HuH-7.5 (cell line): ENCODE measurements around the gene DYNC1I1.
"Not testable (repeated sequence)": the region's sequence is repeated elsewhere in the genome, so short reads cannot be mapped to it uniquely, and the experiment has no call there.

Source experiments
- DNase-seq: peaks from one replicate; pipeline ENCODE4 v3.0.0; 2011; ENCODE audit warnings: low spot score

DYNC1I1 gene

DNA sequence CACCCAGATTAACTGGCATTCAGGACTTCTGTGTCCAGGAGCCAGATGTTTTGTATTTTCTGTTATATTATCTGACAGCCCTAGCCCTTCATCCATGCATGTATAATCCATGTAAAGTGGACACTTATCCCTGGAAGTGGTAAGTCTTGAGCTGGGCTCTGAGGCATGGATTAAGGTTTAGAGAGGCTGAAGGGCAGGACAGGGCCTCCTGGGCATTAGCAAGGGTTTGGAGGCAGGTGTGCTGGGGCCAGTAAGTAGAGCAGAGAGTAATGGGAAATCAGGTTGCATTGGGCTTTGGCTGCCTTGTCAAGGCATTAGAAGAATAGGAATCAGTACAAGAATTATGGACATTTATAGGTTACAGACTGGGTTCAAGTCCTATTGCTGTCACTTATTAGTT lies 138.0 kb downstream of the DYNC1I1 start:
- DNase-seq: no peak

- no peak for DNase-seq
Observed at GRCh38 chr7:95915731-95916130, 143.4 kb downstream of the DYNC1I1 start.

- DNase-seq: peak; percentile 23
Observed at GRCh38 chr7:95916573-95917297, 144.4 kb downstream of the DYNC1I1 start.

DNA sequence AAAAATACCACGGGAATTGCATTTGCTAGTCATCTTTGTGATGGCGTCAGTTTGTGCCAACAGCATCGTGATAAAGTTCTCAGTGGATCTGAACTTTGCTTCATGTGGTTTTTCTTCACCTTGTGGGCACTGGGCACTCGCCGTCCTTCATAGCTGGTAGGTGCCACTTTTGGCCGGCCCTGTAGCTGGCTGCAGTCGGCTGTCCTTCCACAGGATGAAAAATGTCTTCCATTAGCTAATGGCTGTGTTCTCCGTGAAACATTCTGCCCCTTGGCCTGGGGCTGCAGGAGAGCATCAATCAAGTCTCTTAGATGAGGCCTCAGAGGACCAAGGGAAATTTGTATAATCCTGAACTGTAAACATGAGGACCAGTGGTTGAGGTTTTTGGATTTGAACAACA lies 145.3 kb downstream of the DYNC1I1 start:
- DNase-seq: no peak

- no peak for DNase-seq
Observed at GRCh38 chr7:95919556-95919955, 147.2 kb downstream of the DYNC1I1 start.

- DNase-seq: no peak
Observed at GRCh38 chr7:95921543-95921942, 149.2 kb downstream of the DYNC1I1 start.

GRCh38 chr7:95922191-95922590 lies 149.8 kb downstream of the DYNC1I1 start:
- DNase-seq: no peak

DNA sequence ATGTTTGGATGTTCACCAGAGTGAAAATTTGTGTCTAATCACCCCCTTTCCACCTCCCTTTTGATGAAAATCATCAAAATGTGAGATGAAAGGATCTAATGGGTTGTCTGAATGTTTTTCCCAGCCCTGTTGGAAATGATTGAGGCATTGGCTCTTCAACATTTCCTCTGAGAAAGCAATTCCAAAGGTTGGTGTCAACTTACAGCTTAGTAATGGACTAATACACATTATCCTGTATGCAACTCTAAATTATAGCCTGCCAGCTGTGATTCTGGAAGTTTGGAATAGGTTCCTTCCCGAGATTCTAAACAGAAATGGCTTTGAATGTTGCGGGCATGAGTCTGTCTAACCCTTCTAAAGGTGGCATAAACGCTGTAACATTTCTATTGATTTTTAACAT lies 152.9 kb downstream of the DYNC1I1 start:
- no peak for DNase-seq

GRCh38 chr7:95925971-95926370 lies 153.6 kb downstream of the DYNC1I1 start:
- no peak for DNase-seq

DNA sequence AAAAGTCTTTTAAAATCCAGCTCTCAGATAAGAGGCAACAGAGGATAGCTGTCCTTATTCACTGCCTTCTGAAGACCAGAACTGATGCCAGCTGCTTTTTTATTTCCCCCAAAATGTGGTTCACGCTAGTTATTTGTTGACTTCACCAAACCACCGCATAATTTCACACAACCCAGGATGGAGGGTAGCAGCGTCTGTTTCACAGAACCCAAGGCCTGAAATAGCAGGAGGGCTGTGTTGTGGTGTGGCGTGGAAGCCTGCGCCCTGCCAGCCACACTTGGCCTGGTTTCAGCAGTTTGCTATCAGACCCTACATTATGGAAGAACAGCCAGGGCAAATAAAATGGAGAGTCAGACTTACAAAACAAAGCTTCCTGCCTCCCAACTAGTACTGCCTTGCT lies 155.4 kb downstream of the DYNC1I1 start:
- DNase-seq: no peak

DNA sequence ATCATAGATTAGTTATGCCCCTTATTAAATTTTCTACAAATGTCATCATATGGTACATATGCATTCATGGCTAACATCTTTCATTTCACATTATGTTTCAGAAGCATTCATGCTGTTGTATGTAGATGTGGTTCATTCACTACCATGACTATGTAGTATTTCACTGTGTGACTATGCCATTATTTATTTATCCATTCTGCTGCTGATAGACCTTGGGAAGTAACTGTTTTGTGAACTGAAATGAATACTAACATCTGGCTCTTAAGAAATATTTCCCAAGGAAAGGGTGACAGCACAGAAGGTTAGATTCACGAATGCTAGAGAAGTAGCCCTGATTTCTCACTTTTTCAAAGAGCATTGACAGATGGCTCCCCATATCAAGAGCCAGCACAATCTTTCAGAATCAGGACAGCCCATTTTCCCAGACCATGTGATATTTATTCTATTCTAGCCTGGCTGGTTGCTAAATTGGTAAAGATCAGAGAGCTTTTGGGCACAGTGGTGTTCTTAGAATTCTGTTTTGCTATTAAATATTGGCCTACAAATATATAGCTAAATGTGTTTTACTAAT lies 157.4 kb downstream of the DYNC1I1 start:
- DNase-seq: no peak

- DNase-seq: no peak
Observed at GRCh38 chr7:95931460-95932232, 159.3 kb downstream of the DYNC1I1 start.

- DNase-seq: no peak
Observed at GRCh38 chr7:95933618-95934017, 161.3 kb downstream of the DYNC1I1 start.

DNA sequence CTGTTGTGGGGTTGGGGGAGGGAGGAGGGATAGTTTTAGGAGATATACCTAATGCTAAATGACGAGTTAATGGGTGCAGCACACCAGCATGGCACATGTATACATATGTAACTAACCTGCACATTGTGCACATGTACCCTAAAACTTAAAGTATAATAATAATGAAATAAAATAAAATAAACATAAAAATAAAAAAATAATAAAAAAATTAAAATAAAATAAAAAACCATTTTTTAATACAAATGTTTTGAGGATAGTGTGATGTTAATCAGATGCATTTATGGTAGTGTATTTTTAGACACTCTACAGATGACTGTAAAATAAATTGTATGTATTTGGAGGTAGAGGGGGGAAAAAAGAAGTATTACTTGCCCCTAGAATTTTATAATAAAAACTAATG lies 172.5 kb downstream of the DYNC1I1 start:
- not testable (repeated sequence) for DNase-seq

GRCh38 chr7:95950698-95951097 lies 178.3 kb downstream of the DYNC1I1 start:
- DNase-seq: no peak

GRCh38 chr7:95951531-95951930 lies 179.2 kb downstream of the DYNC1I1 start:
- no peak for DNase-seq

GRCh38 chr7:95951997-95952795 lies 179.8 kb downstream of the DYNC1I1 start:
- no peak for DNase-seq

GRCh38 chr7:95952851-95953250 lies 180.5 kb downstream of the DYNC1I1 start:
- no peak for DNase-seq

DNA sequence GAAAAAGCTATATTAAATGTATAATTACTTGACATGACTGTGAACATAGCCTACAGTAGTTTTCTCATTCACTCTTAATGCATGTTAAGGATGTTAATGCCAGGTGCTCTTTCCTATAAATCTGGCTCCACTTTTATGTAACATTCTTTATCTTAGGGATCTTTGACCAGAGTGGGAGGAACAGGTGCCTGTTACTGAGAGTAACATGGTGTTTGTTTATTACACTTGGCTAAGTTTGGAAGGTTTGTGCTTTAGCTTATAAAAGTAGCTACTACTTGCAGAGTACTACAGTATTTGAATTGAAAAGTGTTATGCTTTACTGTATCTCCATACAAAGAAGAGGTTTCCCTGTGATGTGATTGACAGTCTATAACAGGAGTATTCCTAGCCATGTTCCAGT lies 183.4 kb downstream of the DYNC1I1 start:
- DNase-seq: no peak

DNA sequence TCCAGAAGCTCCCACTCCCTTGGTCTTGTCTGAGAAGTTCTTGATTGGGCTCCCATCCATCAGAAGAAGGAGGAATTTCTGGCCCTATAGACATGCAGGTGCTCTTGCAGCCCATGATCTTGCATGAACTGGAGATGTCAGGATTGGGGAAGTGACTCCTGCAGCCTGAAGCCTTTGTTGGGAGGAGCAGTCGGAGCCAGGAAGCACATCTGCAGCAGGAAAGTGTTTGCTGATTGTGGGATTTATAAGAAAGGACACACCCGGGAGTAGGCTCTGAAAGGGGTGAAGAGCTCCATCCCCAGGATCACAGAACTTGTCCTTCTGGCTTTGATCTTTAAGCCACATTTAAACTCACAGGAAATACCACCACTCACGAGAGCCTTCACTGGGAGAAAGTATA lies 185.2 kb downstream of the DYNC1I1 start:
- no peak for DNase-seq

DNA sequence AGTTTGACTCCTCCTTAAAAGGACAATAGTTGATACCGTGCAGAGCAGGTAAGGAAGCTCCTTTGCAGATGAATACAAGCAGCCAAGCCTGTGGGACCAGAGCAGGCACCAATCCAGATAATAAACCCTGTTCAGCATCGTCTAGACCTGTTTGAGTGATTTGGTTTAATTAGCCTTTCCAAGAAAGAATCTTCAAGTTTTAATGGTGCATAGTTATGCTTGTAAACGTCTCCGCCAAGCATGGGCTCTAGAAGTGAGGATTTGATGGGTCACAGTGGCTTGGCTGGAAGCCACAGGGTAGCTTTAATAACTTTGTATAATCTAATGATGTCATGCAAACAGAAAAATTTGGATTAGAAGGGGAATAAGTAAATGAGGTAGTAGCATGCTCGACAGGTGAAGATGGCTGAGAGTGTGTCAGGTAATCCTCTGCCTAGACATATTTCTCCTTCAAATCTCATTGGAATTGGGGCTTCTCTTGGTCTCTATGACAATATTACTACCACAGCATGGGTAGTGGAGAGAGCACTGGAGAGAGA lies 188.4 kb downstream of the DYNC1I1 start:
- no peak for DNase-seq

- no peak for DNase-seq
Observed at GRCh38 chr7:95963446-95963990, 191.2 kb downstream of the DYNC1I1 start.
